ENCODE data around the gene TBRG4.

TBRG4 gene

DNA sequence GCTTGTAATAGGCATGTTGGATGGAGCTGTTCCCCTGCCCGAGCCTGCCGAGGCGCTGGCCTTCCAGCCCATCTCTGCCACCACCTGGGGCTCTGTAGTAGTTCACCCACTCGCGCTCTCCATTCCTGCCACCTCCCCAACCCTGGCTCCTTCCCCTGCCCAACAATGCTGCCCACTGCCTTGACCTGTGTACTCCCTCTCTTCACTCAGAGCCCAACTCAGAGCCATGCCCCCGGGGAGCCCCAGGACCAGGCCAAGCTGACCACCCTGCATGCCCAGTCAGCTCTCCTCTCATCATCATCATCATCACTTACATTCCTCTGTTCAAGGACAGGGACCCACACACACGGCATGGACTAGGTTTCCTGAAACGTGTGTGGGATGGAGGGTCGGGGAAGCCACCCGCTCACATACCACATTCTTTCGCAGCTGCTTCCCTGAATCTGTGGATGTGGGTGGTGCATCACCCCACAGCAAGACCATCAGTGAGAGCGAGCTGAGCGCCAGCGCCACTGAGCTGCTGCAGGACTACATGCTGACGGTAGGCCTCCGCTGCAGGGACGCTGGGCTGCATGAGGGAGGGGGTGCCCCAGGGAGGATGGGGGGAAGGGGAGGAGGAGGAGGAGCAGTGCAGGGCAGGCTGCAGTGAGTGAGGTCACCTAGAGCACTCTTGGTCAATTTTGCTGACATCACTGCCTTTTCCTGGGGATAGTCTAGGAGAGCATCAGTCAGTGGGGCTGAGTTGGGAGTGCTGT, 38.3 kb downstream of the TBRG4 start:
- DNase-seq, result no peak

DNA sequence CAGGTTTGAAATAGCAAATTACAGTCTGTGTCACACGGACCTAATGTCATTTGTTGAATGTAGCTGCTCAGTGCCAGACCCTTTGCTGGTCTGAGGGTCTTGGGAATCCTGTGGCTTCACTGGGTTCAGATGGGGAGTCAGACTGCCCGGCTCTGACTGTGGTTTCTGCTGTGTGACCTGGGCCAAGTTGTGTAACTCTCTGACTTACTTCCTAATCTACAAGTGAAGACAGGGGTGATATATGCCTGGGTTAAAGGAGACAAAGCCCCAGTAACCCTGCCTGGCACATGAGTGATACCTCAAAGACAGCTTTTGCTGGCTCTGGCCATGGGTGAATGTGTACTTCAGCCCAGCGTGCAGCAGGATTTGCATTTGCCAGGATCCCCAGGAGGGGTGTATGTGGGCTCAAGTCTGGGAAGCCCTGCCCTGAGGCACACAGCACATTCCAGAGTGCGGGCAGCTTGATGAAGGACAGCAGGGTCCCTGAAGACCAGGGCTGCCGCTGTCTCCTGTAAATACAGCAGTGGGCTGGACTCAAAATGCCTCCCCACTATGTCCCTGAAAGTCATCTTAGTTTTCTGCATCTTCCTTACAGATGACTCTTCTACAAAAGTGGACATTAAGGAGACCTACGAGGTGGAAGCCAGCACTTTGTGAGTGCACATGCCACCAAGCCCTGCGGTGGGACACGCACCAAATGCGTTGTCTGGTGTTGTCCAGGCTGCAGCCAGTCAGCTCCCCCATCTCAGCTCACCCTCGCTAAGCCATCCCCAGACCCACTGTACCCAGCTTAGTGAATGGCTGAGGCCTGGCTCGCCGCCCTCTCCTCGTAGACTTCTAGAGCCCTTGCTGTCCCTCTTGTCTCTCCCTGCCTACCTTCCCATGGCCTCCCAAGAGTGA, 39.1 kb downstream of the TBRG4 start:
- DNase-seq, result no peak

DNA sequence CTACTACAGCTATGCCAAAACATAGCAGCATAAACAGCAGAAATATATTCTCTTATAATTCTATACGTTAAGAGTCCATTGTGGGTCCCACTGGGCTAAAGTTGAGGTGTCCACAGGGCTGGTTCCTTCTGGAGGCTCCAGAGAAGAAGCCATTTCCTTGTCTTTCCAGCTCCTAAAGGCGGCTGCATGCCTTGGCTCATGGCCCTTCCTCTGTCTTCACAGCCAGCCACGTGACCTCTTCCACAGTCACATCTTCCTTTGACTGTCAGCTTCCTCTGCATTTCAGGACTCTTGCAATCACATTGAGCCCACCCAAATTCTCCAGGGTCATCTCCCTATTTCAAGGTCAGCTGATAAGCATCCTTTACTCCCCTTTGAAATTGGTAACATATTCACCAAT, 40.0 kb downstream of the TBRG4 start:
- DNase-seq, result no peak

- DNase-seq, result no peak
Observed at GRCh38 chr7:45070254-45070642, 41.2 kb downstream of the TBRG4 start.

DNA sequence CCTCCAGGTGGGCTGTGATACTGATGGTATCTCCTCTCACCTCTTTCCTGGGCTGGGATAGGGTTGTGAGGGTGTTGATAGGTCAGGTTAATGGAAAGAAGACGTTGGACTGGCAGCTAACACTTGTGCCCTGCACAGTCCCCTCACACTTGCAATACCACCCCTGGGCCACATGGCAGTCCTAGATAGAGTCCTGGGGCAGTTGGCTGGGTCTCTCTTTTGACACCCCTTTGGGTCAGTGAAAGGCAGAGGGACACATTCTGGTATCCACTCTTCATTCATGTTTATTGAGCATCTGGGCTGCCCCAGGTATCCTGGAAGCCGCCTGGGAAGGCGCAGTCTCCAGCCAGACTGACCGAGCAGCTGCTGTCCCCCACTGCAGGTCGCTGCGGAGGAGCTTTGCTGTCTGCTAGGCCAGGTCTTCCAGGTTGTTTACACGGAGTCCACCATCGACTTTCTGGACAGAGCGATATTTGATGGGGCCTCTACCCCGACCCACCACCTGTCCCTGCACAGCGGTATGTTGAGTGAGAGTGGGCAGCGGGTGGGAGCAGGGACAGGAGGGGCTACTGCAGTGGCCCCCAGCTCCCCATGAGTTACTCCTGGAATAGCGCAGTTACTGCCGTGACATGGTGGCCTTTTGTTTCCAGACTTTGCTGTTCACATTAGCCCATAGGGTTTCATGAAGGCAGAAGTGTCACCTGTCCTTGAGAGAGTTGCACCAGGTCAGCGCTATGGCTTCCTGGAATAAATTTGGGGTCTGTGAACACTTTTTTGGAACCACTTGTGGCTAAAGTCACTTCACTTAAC, 41.8 kb downstream of the TBRG4 start:
- no peak for DNase-seq

DNA sequence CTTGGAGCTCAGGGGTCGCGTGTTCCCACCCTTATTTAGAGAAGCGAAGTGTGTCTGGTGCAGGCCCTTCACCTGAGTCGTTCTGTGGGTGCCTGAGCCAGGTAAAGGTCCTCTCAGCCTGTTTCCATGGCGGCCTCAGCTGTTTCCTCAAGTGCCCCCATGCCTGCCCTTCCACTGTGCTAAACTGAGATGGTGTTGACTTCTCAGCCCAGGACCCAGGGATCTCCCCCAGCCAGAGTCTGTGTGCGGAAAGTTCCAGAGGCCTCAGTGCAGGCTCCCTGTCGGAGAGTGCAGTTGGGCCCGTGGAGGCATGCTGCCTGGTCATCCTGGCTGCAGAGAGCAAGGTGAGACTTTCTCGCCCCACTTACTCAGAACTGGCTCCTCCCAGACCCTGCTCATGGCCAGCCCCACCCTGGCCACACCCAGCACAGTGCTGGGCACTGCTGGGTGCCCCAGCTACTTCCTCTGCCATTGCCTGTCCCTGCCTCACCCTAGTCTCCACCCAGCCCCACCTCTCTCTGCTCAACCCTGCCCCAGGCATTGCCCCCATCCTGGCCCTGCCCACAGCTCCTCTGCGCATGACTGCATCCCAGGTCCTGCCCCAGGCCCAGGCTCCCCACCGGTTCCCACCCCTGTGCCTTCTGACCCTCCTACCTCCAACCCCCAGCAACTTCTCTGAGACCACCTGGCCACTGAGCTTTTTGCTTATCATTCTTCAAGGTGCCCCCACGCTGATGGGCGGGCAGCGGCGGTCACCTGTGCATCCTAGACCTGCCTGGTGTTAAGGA, 43.1 kb downstream of the TBRG4 start:
- no peak for DNase-seq

DNA sequence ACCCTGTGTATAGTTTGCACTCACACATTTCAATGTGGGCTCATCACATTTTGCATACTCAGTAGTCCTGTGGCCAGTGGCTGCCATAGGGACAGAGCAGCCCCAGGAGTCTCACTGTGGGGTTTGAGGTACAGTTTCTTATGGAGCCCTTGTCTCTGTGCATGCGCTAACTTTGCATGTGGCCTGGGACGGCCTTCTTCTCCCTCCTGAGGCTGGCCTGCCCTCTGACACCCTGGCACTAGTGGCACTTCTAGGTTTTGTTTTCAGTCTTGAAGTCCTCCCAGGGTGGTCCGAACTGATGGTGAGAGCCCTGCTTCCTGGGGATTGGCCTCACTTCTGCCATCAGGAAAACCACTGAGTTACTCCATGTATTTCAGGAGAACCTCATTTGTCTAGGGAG, 43.9 kb downstream of the TBRG4 start:
- DNase-seq, result no peak

DNA sequence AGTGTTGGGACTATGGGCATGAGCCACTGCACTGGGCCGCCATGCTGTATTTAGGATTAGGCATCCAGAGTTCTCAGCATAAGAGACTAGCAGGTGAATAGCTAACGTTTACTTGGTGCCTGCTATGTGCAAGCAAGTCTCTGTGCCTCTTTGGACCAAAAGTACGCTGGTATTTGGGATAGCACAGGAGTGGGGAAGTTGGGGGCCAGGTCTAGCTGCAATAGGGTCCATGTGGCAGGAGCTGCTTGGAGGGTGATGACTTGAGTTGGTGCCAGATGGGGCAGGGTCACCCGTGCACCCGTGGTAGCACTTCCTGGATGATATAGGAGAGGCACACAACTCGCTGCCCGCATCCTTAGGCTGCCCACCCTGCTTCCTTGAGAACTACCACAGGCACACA, 45.1 kb downstream of the TBRG4 start:
- no peak for DNase-seq

DNA sequence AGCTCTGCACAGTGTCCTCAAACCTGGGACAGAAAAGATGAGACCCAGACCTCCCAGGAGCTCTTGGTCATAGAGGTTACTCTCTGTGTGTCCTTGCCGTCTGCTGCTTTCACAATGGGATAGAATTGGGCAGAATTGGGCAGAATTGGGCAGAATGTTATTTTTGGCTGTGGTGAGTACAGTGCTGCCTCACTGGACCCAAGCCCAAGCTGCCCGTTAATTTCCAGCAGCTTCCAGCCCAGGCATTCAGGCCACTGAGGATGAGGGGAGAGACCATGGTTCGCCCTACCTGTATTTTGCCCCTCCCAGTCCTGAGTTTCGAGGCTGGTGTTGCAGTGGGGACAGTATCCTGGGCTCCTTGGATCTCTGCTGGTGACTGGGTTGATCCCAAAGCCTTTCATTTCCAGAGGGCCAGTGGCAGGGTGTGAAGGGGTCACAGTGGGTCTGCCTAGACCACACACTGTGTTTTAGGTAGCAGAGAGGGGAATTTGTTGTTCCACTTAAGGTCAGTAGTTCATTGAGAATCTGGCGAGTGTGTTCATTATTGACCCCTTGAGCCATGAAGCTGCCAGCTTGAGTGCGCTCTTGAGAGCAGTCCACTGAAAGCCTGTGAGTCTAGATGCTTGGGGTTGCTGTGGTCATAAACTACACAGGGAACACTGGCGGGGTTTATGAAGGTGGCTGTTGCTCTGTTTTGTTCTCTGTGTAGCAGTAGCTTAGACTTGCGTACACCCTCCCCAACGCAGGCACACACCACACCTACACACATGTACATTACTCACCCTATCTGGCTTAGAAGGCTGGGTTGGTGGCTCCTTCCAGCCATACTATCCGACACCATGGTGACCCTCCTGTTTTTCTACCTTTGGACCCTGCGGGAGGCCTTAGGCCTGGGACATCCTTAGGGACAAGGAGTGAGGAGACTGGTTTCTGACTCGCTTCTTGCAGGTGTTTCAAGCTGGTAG, 46.2 kb downstream of the TBRG4 start:
- DNase-seq, result no peak

DNA sequence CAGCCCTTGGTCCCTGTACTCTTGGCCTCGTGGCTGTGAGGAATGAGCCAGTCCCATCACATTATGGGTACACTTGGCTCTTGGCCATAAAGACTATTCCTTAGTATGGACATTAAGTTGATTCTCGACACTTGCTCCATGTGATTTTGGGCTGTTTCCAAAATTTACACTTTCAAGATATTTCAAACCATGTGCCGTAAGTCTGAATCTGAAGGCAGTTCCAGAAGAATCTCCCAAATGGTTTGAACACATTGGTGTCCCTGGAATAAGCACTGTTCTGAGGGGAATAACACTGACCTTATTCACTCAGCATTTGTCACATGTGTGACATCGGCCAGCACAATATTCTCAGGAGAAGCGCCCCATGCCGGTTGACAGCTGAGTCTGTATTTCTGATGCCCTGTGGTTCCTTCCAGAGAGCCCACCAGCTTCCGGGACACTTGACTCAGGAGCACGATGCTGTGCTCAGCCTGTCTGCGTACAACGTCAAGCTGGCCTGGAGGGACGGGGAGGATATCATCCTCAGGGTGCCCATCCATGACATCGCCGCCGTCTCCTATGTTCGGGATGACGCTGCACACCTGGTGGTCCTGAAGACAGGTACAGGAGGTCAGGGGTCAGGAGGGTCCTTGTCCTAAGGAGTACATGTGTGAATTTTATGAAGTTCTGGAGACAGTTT, 47.3 kb downstream of the TBRG4 start:
- DNase-seq, result no peak

DNA sequence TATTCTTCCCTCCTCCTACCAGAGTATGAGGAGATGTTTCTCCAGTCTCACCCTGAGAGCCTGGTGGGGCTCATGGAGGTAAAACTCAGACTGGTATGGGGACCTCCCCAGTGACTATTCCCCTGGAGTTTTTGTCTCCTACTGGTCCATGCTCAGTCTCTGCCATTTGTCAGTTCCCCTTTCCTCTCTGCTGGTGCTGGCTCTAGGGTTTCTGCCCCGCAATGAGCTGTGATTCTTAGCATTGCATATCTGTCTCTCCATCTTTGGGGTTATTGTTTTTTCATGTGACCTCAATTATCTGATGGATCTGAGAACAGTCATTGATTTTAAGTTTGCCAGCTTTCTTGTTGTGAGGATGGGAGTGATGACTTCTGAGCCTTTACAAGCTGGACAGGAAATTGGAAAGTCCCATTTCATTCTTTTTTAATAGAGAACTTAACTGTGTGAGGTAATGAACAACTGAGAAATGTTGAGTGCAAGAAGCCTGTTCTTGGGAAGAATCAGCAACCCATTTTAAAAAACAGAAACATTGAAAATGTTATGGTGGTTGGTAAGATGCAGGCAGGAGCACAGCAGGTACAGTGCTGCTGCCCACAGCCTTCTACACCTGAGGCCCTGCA, 49.6 kb downstream of the TBRG4 start:
- DNase-seq, result no peak

GRCh38 chr7:45061352-45061751, 50.1 kb downstream of the TBRG4 start:
- DNase-seq, result no peak

DNA sequence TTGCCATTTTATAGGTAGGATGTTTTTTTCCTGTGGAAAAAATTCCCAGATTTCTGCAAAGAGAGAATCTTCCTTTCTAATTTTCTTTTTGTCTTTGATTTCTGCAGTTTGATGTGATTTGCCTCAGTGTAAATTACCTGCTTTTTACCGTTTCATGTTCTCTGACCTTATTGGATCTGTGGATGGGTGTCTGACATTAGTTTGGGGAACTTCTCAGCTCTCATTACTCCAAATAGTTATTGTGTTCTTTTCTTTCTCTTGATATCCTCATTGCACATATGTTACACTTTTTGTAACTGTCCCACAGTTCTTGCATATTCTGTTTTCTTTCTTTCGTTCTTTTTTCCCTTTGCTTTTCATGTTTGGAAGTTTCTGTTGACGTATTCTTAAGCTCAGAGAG, 51.2 kb downstream of the TBRG4 start:
- no peak for DNase-seq

- DNase-seq, result no peak
Observed at GRCh38 chr7:45057878-45058277, 53.6 kb downstream of the TBRG4 start.

- DNase-seq, result no peak
Observed at GRCh38 chr7:45055594-45056219, 55.8 kb downstream of the TBRG4 start.

GRCh38 chr7:45055016-45055415, 56.5 kb downstream of the TBRG4 start:
- DNase-seq, result no peak

DNA sequence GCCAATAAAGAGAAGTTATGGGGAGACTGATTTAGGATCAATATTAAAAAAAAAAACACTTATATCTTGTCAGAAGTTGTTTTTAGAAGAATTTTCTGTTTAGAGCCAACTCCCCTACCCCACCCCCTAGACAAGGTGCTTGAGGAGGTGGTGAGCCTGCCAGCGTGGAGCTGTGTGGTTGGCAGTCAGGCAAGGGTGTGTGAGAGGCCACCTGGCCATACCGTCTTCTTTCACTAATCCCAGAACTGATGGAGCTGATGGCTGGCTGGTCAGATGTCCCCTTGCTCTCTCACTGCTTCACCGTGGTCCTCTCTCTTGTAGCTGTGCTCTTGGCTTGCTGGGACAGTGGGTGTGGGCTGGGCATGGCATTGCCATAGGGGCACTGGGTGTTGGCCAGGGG, 57.1 kb downstream of the TBRG4 start:
- DNase-seq, result no peak

GRCh38 chr7:45053941-45054340, 57.6 kb downstream of the TBRG4 start:
- no peak for DNase-seq

DNA sequence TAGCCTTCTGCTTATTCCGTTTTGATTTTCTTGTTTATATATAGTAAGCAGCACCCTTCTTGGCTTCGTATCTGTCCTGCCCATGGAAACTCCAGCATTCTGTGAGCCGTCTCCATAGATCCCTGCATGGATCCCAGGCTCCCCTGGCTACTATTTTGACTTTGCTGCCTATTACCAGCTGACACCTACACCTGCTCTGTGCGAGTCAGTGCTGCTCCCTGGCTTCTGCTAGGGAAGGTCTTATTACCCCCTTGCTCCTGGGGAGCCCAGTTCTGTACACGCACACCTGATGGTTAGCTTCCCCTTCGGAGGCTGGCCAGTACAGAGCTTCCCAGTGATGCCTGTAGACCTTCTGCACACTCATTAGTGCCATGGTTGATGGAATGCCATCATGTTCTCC, 58.1 kb downstream of the TBRG4 start:
- no peak for DNase-seq

DNA sequence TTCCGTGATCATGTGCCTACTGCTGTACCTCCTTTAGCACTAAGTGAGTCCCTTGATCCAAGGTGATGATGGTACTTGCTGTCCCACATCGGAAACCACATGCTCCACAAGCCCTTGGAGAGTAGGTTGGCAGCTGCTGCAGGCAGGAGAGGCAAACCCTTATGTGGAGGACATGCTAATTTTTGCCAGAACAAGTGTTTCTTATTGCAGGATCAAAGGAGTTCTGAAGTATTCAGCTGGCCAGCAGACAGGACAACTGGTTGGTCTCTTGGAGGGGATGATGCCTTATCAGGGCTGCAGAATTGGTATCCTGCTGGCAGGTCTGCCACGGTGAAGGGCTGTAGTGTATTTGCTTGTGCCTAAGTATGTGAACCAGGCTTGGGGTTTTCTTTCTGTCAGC, 59.5 kb downstream of the TBRG4 start:
- no peak for DNase-seq

Data from activated naive CD4-positive, alpha-beta T cell treated with Interleukin-2 at 50 U/mL for 16 hours (primary cell).